ENCODE results near the gene S100A5. TPM values are rescaled to one million over a fixed set of nuclear protein-coding genes. Genes with fewer than 3 reads are reported as not detected.

The S100A5 gene
- total RNA-seq, 1 donor from 2014 or later, result not detected

DNA sequence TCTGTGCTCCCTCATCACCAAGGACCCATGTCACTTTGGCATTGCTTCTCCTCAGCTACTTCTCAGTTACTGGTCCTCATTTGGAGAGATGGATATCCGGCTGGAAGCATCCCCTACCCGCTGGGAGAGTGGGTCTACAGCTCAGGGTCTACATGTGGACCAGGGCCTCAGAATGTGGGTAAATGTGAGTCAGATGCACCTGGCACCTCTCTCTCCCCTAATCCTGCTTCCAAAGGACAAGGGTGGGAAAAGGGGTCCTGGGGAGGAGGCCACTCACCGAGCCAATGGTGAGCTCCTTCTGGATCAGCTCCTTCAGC is 5.9 kb downstream of the S100A5 start:
- TF ChIP-seq, protein P1, sequence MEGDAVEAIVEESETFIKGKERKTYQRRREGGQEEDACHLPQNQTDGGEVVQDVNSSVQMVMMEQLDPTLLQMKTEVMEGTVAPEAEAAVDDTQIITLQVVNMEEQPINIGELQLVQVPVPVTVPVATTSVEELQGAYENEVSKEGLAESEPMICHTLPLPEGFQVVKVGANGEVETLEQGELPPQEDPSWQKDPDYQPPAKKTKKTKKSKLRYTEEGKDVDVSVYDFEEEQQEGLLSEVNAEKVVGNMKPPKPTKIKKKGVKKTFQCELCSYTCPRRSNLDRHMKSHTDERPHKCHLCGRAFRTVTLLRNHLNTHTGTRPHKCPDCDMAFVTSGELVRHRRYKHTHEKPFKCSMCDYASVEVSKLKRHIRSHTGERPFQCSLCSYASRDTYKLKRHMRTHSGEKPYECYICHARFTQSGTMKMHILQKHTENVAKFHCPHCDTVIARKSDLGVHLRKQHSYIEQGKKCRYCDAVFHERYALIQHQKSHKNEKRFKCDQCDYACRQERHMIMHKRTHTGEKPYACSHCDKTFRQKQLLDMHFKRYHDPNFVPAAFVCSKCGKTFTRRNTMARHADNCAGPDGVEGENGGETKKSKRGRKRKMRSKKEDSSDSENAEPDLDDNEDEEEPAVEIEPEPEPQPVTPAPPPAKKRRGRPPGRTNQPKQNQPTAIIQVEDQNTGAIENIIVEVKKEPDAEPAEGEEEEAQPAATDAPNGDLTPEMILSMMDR (conservative IDR thresholded peaks at IDR 0.05), result no peak
- Mint-ChIP-seq H3K9me3 (no peaks in the 10 kb centered on the region), H3K27me3 (ENCODE audit: low read depth) (no peaks in the 10 kb centered on the region), H3K4me3 (no peak overlapping the region), H3K27ac (ENCODE audit: unreplicated experiment) (no peak overlapping the region), H3K36me3 (ENCODE audit: low read depth) (no peaks in the 10 kb centered on the region), H3K4me1 (peaks cover 27% of the 10 kb centered on the region)
- no peak for DNase-seq (ENCODE audit: low read depth, low spot score)

DNA sequence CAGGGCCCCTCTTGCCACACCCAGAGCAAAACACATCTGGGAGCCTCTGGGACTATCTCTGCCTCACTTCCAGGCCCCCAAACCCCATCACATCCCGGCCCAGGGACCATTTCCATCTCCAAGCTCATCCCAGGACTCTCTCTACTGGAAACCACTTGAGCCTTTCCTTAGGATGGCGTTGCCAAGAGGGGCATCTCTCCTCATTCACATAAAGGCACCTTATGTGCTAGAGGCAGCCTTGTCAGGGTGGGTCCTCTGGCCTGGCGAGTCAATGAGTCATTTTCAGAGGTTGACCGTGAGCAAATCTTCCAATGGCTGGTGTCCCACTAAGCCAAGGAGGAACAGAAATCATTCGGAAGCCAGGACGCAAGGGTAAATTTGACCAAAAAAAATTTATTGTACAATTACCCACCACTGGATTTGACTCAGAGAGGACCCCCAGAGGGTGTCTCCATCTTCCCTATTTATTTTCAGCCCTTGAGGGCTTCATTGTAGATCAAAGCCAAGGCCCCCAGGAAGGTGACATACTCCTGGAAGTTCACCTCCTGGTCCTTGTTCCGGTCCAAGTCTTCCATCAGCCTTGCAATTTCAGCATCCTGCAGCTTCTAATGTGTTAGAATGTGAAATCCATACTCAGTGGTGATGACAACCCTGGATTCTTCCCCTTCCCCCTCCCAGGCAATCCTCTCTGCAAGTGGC is 6.4 kb downstream of the S100A5 start:
- no peak overlapping the region for H3K4me3 Mint-ChIP-seq
- DNase-seq (ENCODE audit: low read depth, low spot score), result no peak
- no peaks in the 10 kb centered on the region for H3K27me3 Mint-ChIP-seq (ENCODE audit: low read depth)
- no peaks in the 10 kb centered on the region for H3K9me3 Mint-ChIP-seq
- TF ChIP-seq, protein P1 (conservative IDR thresholded peaks at IDR 0.05), result no peak
- H3K36me3 Mint-ChIP-seq (ENCODE audit: low read depth), result no peaks in the 10 kb centered on the region
- H3K4me1 Mint-ChIP-seq, result peaks cover 27% of the 10 kb centered on the region
- no peak overlapping the region for H3K27ac Mint-ChIP-seq (ENCODE audit: unreplicated experiment)

DNA sequence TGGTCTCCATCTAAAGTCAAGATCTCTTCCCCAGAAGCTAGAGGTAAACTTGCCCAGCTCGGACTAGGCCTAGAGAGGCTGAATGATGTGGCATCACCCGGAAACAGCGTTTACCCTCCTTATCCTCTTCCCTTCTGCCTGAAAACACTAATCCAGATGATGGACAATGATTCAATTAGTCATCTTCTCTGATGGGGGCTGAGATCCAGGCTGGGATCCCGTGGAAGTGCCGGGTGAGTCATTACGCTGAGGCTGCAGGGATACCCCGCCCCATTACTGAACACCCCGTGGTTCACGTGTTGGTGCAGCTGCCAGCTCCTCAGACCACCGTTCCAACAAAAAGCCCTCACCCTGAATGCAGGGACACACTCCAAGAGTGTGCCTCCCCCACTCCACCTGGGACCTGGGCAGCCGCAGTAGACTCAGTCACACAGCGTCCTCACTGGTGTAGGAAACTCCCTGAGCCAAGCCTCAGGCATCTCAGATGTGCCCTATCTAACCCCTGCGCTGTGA is 7.0 kb downstream of the S100A5 start:
- no peak for DNase-seq (ENCODE audit: low read depth, low spot score)
- no peak overlapping the region for H3K27ac Mint-ChIP-seq (ENCODE audit: unreplicated experiment)
- peaks cover 27% of the 10 kb centered on the region for H3K4me1 Mint-ChIP-seq
- H3K9me3 Mint-ChIP-seq, result no peaks in the 10 kb centered on the region
- no peaks in the 10 kb centered on the region for H3K36me3 Mint-ChIP-seq (ENCODE audit: low read depth)
- no peak overlapping the region for H3K4me3 Mint-ChIP-seq
- H3K27me3 Mint-ChIP-seq (ENCODE audit: low read depth), result no peaks in the 10 kb centered on the region
- TF ChIP-seq, protein P1 (conservative IDR thresholded peaks at IDR 0.05), result no peak

DNA sequence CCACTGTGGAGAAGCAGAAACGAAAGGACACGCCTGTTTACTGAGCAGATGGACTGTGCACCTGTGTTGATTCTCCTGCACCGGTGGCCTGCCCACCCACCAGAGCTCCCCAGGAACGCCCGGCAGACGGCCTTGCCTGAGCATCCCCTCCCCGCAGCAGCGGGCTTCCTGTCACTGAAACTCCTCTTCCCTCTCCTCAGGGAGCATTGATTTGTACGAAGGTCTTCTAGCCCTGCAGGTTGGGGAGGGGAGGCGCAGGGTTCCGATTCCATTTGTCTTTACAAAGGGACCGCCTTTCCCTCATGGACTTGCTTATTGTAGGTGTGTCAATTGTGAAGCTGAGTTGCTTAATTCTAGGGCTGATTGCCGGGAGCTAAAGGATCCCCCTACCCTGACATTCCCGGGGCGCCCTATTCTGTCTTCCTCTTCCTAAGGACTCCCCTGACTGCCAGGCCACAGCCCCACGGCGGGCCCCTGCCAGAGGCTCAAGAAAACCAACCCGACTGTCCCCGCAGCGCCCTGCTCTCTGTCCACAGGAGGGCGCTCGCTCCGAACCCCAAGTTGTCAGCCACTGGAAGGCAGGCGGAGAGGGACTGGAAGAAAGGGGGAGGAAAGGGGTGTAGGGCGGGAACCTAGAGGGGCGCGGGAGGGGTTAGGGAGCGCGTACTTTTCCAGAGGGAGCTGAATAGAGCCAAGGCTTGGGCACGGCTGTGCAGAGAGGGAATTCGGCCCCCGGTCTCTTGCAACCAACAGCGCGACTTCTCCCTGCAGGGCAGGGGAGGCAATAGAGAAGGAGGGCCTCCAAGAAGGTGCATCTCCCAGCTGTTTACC is 7.8 kb downstream of the S100A5 start:
- peak overlapping the region; percentile 42 for H3K4me3 Mint-ChIP-seq
- no peaks in the 10 kb centered on the region for H3K36me3 Mint-ChIP-seq (ENCODE audit: low read depth)
- H3K9me3 Mint-ChIP-seq, result no peaks in the 10 kb centered on the region
- H3K4me1 Mint-ChIP-seq, result peaks cover 27% of the 10 kb centered on the region
- DNase-seq (ENCODE audit: low read depth, low spot score), result peak; percentile 85
- peak overlapping the region; percentile 70 for H3K27ac Mint-ChIP-seq (ENCODE audit: unreplicated experiment)
- no peaks in the 10 kb centered on the region for H3K27me3 Mint-ChIP-seq (ENCODE audit: low read depth)
- TF ChIP-seq, protein P1 (conservative IDR thresholded peaks at IDR 0.05), result peak; percentile 83

DNA sequence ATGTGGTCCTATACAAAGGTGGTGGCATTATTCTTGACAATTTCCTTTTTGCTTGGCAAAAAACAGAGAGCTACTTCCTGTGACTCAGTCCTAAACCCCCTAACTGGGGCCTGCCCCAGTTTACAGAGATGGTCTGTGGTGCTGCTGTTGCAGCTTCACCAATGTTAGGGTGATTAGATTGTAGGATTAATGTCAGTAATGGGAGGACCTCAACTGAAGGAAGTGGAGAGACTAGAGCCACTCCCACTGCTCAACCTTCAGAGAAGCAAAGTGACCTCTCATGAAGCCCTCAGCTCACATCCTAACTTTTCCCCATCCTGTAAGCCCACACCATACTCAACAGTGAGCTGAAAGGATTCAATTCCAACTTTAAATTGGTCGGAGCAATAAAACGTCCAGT is 8.6 kb downstream of the S100A5 start:
- DNase-seq (ENCODE audit: low read depth, low spot score), result no peak
- Mint-ChIP-seq H3K36me3 (ENCODE audit: low read depth) (no peaks in the 10 kb centered on the region), H3K9me3 (no peaks in the 10 kb centered on the region), H3K4me1 (peaks cover 27% of the 10 kb centered on the region), H3K27me3 (ENCODE audit: low read depth) (no peaks in the 10 kb centered on the region), H3K27ac (ENCODE audit: unreplicated experiment) (no peak overlapping the region), H3K4me3 (no peak overlapping the region)
- TF ChIP-seq, protein P1 (conservative IDR thresholded peaks at IDR 0.05), result no peak
